ENCODE results near the gene DNAJC4.

The DNAJC4 gene

DNA sequence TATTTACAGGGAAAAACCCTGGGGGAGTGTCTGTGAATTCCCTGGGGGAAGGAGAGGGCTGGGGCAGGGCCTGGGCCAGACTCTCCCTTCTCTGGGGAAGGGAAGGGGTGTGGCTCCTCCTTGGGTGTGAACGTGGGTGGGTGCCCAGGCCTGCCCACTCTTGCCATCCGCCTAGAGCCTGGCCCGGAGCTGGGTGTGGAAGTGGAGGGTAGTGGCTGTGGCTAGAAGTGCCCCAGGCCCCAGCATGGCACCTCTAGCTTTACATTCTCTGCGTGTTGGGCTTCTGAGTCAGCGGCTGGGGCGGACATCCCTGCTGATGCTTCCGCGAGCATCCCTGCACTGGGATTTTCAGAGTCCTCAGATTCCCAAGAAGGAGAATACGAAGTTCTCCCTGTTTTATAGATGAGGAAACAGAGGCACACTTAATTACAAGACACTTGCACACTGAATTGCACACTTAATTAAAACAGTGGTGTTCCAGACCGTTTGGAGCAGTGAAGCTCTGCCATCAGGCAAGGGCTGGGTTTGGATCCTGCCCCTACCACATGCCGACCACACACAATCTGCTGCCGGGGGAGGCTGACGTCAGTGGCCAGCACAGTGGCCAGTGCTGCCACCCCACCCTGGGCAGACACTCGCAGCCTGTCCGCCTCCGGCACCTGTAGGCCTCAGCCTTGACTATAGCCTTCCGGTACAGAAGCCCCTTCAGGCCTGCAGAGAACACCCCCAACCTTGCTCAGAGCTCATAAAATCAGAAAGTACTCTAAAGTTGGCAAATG, 46.5 kb downstream of the DNAJC4 start:
- DNase-seq (ENCODE audit: low spot score) = no peak

DNA sequence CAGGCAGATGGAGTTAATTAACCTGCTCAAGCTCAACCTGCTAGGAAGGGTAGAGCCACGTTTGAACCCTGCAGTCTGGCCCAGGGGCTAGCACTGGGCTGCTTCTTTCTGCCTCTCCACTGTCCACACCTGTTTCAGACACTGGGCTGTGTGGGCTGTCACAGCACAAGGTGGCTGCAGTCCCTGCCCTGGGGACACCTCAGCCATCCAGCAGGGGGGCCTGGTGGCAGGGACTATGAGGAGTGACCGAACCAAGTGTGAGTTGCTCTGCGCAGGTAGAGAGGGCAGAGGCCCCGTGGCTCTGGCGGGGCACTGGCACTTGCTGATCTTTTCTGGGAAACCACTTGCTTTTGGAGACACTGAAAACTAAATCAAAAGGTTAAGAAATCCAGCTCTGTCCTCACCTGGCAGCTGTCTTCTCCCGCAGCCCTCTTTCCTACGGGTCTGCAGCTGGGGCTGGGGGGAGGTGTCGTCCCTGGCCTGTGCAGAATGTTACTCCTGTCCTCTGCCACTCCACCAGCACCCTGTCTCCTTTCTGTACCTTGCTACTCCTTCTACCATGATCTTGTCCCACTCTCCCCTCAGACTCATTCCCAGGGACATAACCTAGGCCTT, 48.3 kb downstream of the DNAJC4 start:
- DNase-seq (ENCODE audit: low spot score) = no peak

- no peak for DNase-seq (ENCODE audit: low spot score)
Measured at GRCh38 chr11:64281957-64282770, 51.8 kb downstream of the DNAJC4 start.

- no peak for DNase-seq (ENCODE audit: low spot score)
Measured at GRCh38 chr11:64283092-64283491, 52.7 kb downstream of the DNAJC4 start.

Measured in hepatic stellate cell (primary cell).